ENCODE measurements around the gene STAG1.
"Not testable (repeated sequence)": the region's sequence is repeated elsewhere in the genome, so short reads cannot be mapped to it uniquely, and the experiment has no call there.

The STAG1 gene

DNA sequence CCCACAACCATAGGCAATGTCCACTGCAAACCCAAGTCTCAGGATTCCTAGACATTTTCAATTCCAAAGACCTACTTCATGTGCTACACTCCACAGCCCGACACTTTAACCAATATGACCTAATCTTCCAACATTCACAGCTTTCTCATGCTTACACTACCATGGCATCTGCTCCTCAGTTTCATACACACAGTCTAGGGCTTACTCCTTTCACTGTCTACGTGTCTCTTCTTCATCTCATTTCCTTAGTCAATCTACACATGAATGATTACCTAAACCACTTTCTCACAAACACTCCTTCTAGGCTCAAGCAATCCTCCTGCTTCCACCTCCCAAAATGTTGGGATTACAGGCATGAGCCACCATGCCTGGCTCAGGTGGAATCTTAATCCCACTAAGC lies 106.3 kb downstream of the STAG1 start:
- H3K9me3 ChIP-seq (ENCODE audit: insufficient read depth, low read length) = no peaks in the 10 kb centered on the region
- no peaks in the 10 kb centered on the region for H3F3A ChIP-seq (ENCODE audit: insufficient read depth)
- H3K79me2 ChIP-seq (ENCODE audit: insufficient read depth, low read length) = peaks cover 97% of the 10 kb centered on the region
- H3K36me3 ChIP-seq (ENCODE audit: low read length) = no peaks in the 10 kb centered on the region
- H2AFZ ChIP-seq (ENCODE audit: low read depth, low read length, severe bottlenecking) = no peak overlapping the region
- H3K27ac ChIP-seq (ENCODE audit: low read depth, low read length) = no peak overlapping the region
- no peaks in the 10 kb centered on the region for H3K27me3 ChIP-seq (ENCODE audit: low read length)
- H3K4me3 ChIP-seq (ENCODE audit: insufficient read depth, low read length, poor library complexity, severe bottlenecking) = no peak overlapping the region
- H3K4me2 ChIP-seq (ENCODE audit: low read depth, low read length, poor library complexity, severe bottlenecking) = no peak overlapping the region
- no peaks in the 10 kb centered on the region for H3K9me2 ChIP-seq (replicated peaks; ENCODE audit: insufficient read depth, low read length)
- no peak for TF ChIP-seq EZH2phosphoT487 (conservative IDR thresholded peaks at IDR 0.05; ENCODE audit: low read length)
- TF ChIP-seq, protein P1, sequence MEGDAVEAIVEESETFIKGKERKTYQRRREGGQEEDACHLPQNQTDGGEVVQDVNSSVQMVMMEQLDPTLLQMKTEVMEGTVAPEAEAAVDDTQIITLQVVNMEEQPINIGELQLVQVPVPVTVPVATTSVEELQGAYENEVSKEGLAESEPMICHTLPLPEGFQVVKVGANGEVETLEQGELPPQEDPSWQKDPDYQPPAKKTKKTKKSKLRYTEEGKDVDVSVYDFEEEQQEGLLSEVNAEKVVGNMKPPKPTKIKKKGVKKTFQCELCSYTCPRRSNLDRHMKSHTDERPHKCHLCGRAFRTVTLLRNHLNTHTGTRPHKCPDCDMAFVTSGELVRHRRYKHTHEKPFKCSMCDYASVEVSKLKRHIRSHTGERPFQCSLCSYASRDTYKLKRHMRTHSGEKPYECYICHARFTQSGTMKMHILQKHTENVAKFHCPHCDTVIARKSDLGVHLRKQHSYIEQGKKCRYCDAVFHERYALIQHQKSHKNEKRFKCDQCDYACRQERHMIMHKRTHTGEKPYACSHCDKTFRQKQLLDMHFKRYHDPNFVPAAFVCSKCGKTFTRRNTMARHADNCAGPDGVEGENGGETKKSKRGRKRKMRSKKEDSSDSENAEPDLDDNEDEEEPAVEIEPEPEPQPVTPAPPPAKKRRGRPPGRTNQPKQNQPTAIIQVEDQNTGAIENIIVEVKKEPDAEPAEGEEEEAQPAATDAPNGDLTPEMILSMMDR (IDR thresholded peaks at IDR 0.05; ENCODE audit: insufficient read depth, low read length, poor library complexity, severe bottlenecking) = no peak
- H3K9ac ChIP-seq (ENCODE audit: low read length) = no peak overlapping the region
- H4K20me1 ChIP-seq (ENCODE audit: low read depth, low read length) = no peaks in the 10 kb centered on the region; the same call in 1 of the 2 replicates

GRCh38 chr3:136644212-136644611 lies 108.0 kb downstream of the STAG1 start:
- Histone ChIP-seq H3K9ac (ENCODE audit: low read length) (no peak overlapping the region), H3K27ac (ENCODE audit: low read depth, low read length) (no peak overlapping the region), H3F3A (ENCODE audit: insufficient read depth) (no peaks in the 10 kb centered on the region), H2AFZ (ENCODE audit: low read depth, low read length, severe bottlenecking) (no peak overlapping the region), H3K4me3 (ENCODE audit: insufficient read depth, low read length, poor library complexity, severe bottlenecking) (no peak overlapping the region), H3K79me2 (ENCODE audit: insufficient read depth, low read length) (peaks cover 93% of the 10 kb centered on the region), H3K4me2 (ENCODE audit: low read depth, low read length, poor library complexity, severe bottlenecking) (no peak overlapping the region), H3K36me3 (ENCODE audit: low read length) (no peaks in the 10 kb centered on the region), H3K9me3 (ENCODE audit: insufficient read depth, low read length) (no peaks in the 10 kb centered on the region), H3K9me2 (replicated peaks; ENCODE audit: insufficient read depth, low read length) (no peaks in the 10 kb centered on the region), H3K27me3 (ENCODE audit: low read length) (no peaks in the 10 kb centered on the region), H4K20me1 (ENCODE audit: low read depth, low read length) (no peaks in the 10 kb centered on the region; the same call in 1 of the 2 replicates)
- no peak for TF ChIP-seq EZH2phosphoT487 (conservative IDR thresholded peaks at IDR 0.05; ENCODE audit: low read length)
- TF ChIP-seq, protein P1 (IDR thresholded peaks at IDR 0.05; ENCODE audit: insufficient read depth, low read length, poor library complexity, severe bottlenecking) = no peak

DNA sequence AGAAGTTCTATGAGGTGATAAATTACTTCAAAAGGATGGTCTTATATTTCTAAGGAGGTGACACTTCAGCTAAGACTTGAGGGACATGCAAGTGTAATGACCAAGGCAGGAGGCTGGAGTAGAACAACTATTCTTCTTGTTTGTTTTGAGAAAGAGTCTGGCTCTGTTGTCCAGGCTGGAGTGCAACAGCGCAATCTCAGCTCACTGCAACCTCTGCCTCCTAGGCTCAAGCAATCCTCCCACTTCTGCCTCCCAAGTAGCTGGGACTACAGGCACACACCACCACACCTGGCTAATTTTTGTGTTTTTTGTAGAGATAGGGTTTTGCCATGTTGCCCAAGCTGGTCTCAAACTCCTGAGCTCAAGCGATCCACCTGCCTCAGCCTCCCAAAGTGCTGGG lies 108.8 kb downstream of the STAG1 start:
- H3K79me2 ChIP-seq (ENCODE audit: insufficient read depth, low read length) = peaks cover 93% of the 10 kb centered on the region
- not testable (repeated sequence) for H3K9me3 ChIP-seq (ENCODE audit: insufficient read depth, low read length); H3F3A ChIP-seq (ENCODE audit: insufficient read depth); H3K4me2 ChIP-seq (ENCODE audit: low read depth, low read length, poor library complexity, severe bottlenecking); H3K36me3 ChIP-seq (ENCODE audit: low read length); H3K9me2 ChIP-seq (replicated peaks; ENCODE audit: insufficient read depth, low read length); H3K27me3 ChIP-seq (ENCODE audit: low read length); H4K20me1 ChIP-seq (ENCODE audit: low read depth, low read length); H3K4me3 ChIP-seq (ENCODE audit: insufficient read depth, low read length, poor library complexity, severe bottlenecking); H3K9ac ChIP-seq (ENCODE audit: low read length); H2AFZ ChIP-seq (ENCODE audit: low read depth, low read length, severe bottlenecking); H3K27ac ChIP-seq (ENCODE audit: low read depth, low read length)

- Histone ChIP-seq H4K20me1 (ENCODE audit: low read depth, low read length) (no peaks in the 10 kb centered on the region; the same call in 1 of the 2 replicates), H3K9me3 (ENCODE audit: insufficient read depth, low read length) (no peaks in the 10 kb centered on the region), H3K27me3 (ENCODE audit: low read length) (no peaks in the 10 kb centered on the region), H2AFZ (ENCODE audit: low read depth, low read length, severe bottlenecking) (no peak overlapping the region), H3K36me3 (ENCODE audit: low read length) (no peaks in the 10 kb centered on the region), H3F3A (ENCODE audit: insufficient read depth) (no peaks in the 10 kb centered on the region), H3K9ac (ENCODE audit: low read length) (no peak overlapping the region), H3K27ac (ENCODE audit: low read depth, low read length) (no peak overlapping the region), H3K4me3 (ENCODE audit: insufficient read depth, low read length, poor library complexity, severe bottlenecking) (no peak overlapping the region), H3K9me2 (replicated peaks; ENCODE audit: insufficient read depth, low read length) (no peaks in the 10 kb centered on the region), H3K79me2 (ENCODE audit: insufficient read depth, low read length) (peaks cover 93% of the 10 kb centered on the region), H3K4me2 (ENCODE audit: low read depth, low read length, poor library complexity, severe bottlenecking) (no peak overlapping the region)
- TF ChIP-seq EZH2phosphoT487 (conservative IDR thresholded peaks at IDR 0.05; ENCODE audit: low read length) = no peak
- TF ChIP-seq, protein P1 (IDR thresholded peaks at IDR 0.05; ENCODE audit: insufficient read depth, low read length, poor library complexity, severe bottlenecking) = no peak
Observed at GRCh38 chr3:136642711-136643110, 109.5 kb downstream of the STAG1 start.

All from SU-DHL-6 (cell line).